Mesenchymal stem cell (in vitro differentiated cells and primary cell): ENCODE data around the gene GHRHR.

Source experiments
- DNase-seq: peaks from one replicate; pipeline ENCODE4 v3.0.0-alpha.2; 2013
- H2AFZ ChIP-seq: one replicate; pipeline ENCODE4 v1.6.1; 2013; ENCODE audit warnings: low read depth, mild to moderate bottlenecking, control low read depth, inconsistent platforms, low read length, moderate library complexity
- H2AK5ac ChIP-seq: 2 replicates; pipeline ENCODE4 v1.6.1; 2013; ENCODE audit warnings: low read length, moderate library complexity, mild to moderate bottlenecking, inconsistent platforms; ENCODE audit not compliant: severe bottlenecking
- H2BK120ac ChIP-seq: one replicate; pipeline ENCODE4 v1.6.1; 2013; ENCODE audit warnings: low read depth, mild to moderate bottlenecking, inconsistent platforms, low read length, moderate library complexity
- H2BK12ac ChIP-seq, 2 experiments: one replicate each; pipeline ENCODE4 v1.6.1; 2013; ENCODE audit warnings: inconsistent platforms in 2 of 2, low read length in 2 of 2, mild to moderate bottlenecking in 2 of 2, moderate library complexity in 2 of 2, control low read depth in 1 of 2
- H2BK15ac ChIP-seq: one replicate; pipeline ENCODE4 v1.6.1; 2013; ENCODE audit warnings: mild to moderate bottlenecking, low read depth, inconsistent platforms; ENCODE audit not compliant: poor library complexity, severe bottlenecking
- H2BK5ac ChIP-seq: 2 replicates; pipeline ENCODE4 v1.6.1; 2013; ENCODE audit warnings: low read depth, mild to moderate bottlenecking, low read length, control low read depth, inconsistent platforms; ENCODE audit not compliant: poor library complexity, severe bottlenecking
- H3K14ac ChIP-seq, 2 experiments: one replicate each; pipeline ENCODE4 v1.6.1; 2013; ENCODE audit warnings: inconsistent platforms in 2 of 2, low read length in 2 of 2, control low read depth in 1 of 2, mild to moderate bottlenecking in 1 of 2, moderate library complexity in 1 of 2
- H3K18ac ChIP-seq, 2 experiments: one replicate each; pipeline ENCODE4 v1.6.1; 2013; ENCODE audit warnings: inconsistent platforms in 2 of 2, low read length in 2 of 2, control low read depth in 1 of 2, low read depth in 1 of 2, mild to moderate bottlenecking in 1 of 2
- H3K23ac ChIP-seq, 2 experiments: one replicate each; pipeline ENCODE4 v1.6.1; 2013; ENCODE audit warnings: inconsistent platforms in 2 of 2, low read length in 2 of 2, mild to moderate bottlenecking in 2 of 2, moderate library complexity in 2 of 2, control low read depth in 1 of 2
- H3K27ac ChIP-seq: 2 replicates; pipeline ENCODE4 v1.5.1; 2013; ENCODE audit warnings: mild to moderate bottlenecking, moderate library complexity, low read length, control low read depth, inconsistent platforms; ENCODE audit not compliant: poor library complexity, severe bottlenecking
- H3K27me3 ChIP-seq, 2 experiments: 2 replicates each; pipeline versions ENCODE4 v1.6.1 to v1.7.0; 2013; ENCODE audit warnings: low read length in 2 of 2, mild to moderate bottlenecking in 2 of 2, moderate library complexity in 2 of 2, control low read depth in 1 of 2, inconsistent platforms in 1 of 2; ENCODE audit not compliant: control insufficient read depth in 1 of 2, insufficient read depth in 1 of 2
- H3K36me3 ChIP-seq, 2 experiments: 2 replicates each; pipeline versions ENCODE4 v1.6.1 to v1.7.0; 2013; ENCODE audit warnings: low read length in 2 of 2, control low read depth in 1 of 2, inconsistent platforms in 1 of 2, low read depth in 1 of 2, mild to moderate bottlenecking in 1 of 2; ENCODE audit not compliant: insufficient read depth in 2 of 2, control insufficient read depth in 1 of 2
- H3K4ac ChIP-seq, 2 experiments: one replicate each; pipeline ENCODE4 v1.6.1; 2013; ENCODE audit warnings: inconsistent platforms in 2 of 2, low read length in 2 of 2, mild to moderate bottlenecking in 2 of 2, moderate library complexity in 2 of 2, control low read depth in 1 of 2, low read depth in 1 of 2
- H3K4me1 ChIP-seq: 2 replicates; pipeline ENCODE4 v1.6.1; 2013; ENCODE audit warnings: low read depth, low read length, control low read depth; ENCODE audit not compliant: control insufficient read depth, insufficient read depth
- H3K4me2 ChIP-seq: 2 replicates; pipeline ENCODE4 v1.6.1; 2013; ENCODE audit warnings: low read length, mild to moderate bottlenecking, inconsistent platforms; ENCODE audit not compliant: poor library complexity, severe bottlenecking
- H3K4me3 ChIP-seq, 2 experiments: 2 replicates each; pipeline versions ENCODE4 v1.5.1 to v1.7.0; 2013; ENCODE audit warnings: low read length in 2 of 2, mild to moderate bottlenecking in 2 of 2, control low read depth in 1 of 2, low read depth in 1 of 2; ENCODE audit not compliant: insufficient read depth in 1 of 2
- H3K79me1 ChIP-seq: replicated peaks from 2 replicates; pipeline ENCODE4 v1.6.1; 2013; ENCODE audit warnings: mild to moderate bottlenecking, control low read depth, low read length, inconsistent platforms; ENCODE audit not compliant: poor library complexity, severe bottlenecking
- H3K9ac ChIP-seq: 2 replicates; pipeline ENCODE4 v1.7.0; 2013; ENCODE audit warnings: mild to moderate bottlenecking, low read length, moderate library complexity
- H3K9me3 ChIP-seq: 2 replicates; pipeline ENCODE4 v1.7.0; 2013; ENCODE audit warnings: mild to moderate bottlenecking, low read length; ENCODE audit not compliant: control insufficient read depth
- H4K8ac ChIP-seq: one replicate; pipeline ENCODE4 v1.6.1; 2013; ENCODE audit warnings: inconsistent platforms, mild to moderate bottlenecking, low read length, moderate library complexity
- H4K91ac ChIP-seq: one replicate; pipeline ENCODE4 v1.6.1; 2013; ENCODE audit warnings: mild to moderate bottlenecking, low read length, inconsistent platforms
- WGBS: methylation state at CpG from one replicate; pipeline ENCODE4 v1.1.7; 2013; ENCODE audit warnings: mixed read lengths; 5-methylcytosine and 5-hydroxymethylcytosine counted together

The GHRHR gene

GRCh38 chr7:30976381-30976780, 12.6 kb downstream of the GHRHR start:
- H2AK5ac ChIP-seq, result no peak overlapping the region
- H3K4me2 ChIP-seq, result no peak overlapping the region
- H3K14ac ChIP-seq, result no peak overlapping the region
- H4K91ac ChIP-seq, result no peak overlapping the region
- H2BK12ac ChIP-seq, result no peak overlapping the region
- no peak overlapping the region for H3K4ac ChIP-seq
- H3K4me1 ChIP-seq, result peaks cover 10% of the 10 kb centered on the region
- no peak overlapping the region for H4K8ac ChIP-seq
- no peak for DNase-seq
- H3K18ac ChIP-seq, result no peak overlapping the region
- H3K9me3 ChIP-seq, result no peaks in the 10 kb centered on the region
- H3K9ac ChIP-seq, result no peak overlapping the region
- H3K27ac ChIP-seq, result no peak overlapping the region
- no peak overlapping the region for H3K4me3 ChIP-seq
- H3K23ac ChIP-seq, result no peak overlapping the region
- no peaks in the 10 kb centered on the region for H3K79me1 ChIP-seq
- H3K36me3 ChIP-seq, result peaks cover 0 to 3% of the 10 kb centered on the region in 2 experiments
- H3K27me3 ChIP-seq, result peaks cover 20 to 56% of the 10 kb centered on the region in 2 experiments
- H2BK5ac ChIP-seq, result no peak overlapping the region
- no peak overlapping the region for H2BK15ac ChIP-seq
- H2AFZ ChIP-seq, result no peak overlapping the region
- WGBS, result 88% methylated on average over 4 of the region's 5 CpGs
- no peak overlapping the region for H2BK120ac ChIP-seq

GRCh38 chr7:30977222-30977621, 13.5 kb downstream of the GHRHR start:
- Histone ChIP-seq H4K91ac (no peak overlapping the region), H3K4me1 (peaks cover 10% of the 10 kb centered on the region), H3K36me3 (peaks cover 0 to 3% of the 10 kb centered on the region in 2 experiments), H4K8ac (no peak overlapping the region), H3K9me3 (no peaks in the 10 kb centered on the region), H3K4me3 (no peak overlapping the region), H3K23ac (no peak overlapping the region), H3K4me2 (no peak overlapping the region), H2AK5ac (no peak overlapping the region), H3K4ac (no peak overlapping the region), H3K18ac (no peak overlapping the region), H2BK15ac (no peak overlapping the region), H2BK120ac (no peak overlapping the region), H2BK12ac (no peak overlapping the region), H3K79me1 (no peaks in the 10 kb centered on the region), H3K27me3 (peaks cover 13 to 48% of the 10 kb centered on the region in 2 experiments), H3K9ac (no peak overlapping the region), H2BK5ac (no peak overlapping the region), H3K27ac (no peak overlapping the region), H3K14ac (no peak overlapping the region), H2AFZ (no peak overlapping the region)
- no peak for DNase-seq
- WGBS, result 71% methylated on average over 1 of the region's 1 CpG

- no peak overlapping the region for H2BK120ac ChIP-seq
- peaks cover 10% of the 10 kb centered on the region for H3K4me1 ChIP-seq
- H2AFZ ChIP-seq, result no peak overlapping the region
- H3K79me1 ChIP-seq, result no peaks in the 10 kb centered on the region
- 52% methylated on average over 8 of the region's 9 CpGs for WGBS
- no peak overlapping the region for H2BK12ac ChIP-seq
- H3K36me3 ChIP-seq, result peaks cover 0 to 3% of the 10 kb centered on the region in 2 experiments
- H3K9ac ChIP-seq, result no peak overlapping the region
- DNase-seq, result peak; percentile 15
- no peak overlapping the region for H3K4ac ChIP-seq
- H2BK5ac ChIP-seq, result no peak overlapping the region
- no peak overlapping the region for H3K4me2 ChIP-seq
- H4K91ac ChIP-seq, result no peak overlapping the region
- no peak overlapping the region for H3K23ac ChIP-seq
- H3K9me3 ChIP-seq, result no peaks in the 10 kb centered on the region
- H3K18ac ChIP-seq, result no peak overlapping the region
- no peak overlapping the region for H4K8ac ChIP-seq
- H2BK15ac ChIP-seq, result no peak overlapping the region
- no peak overlapping the region for H3K14ac ChIP-seq
- H3K27ac ChIP-seq, result no peak overlapping the region
- no peak overlapping the region for H3K4me3 ChIP-seq
- peaks cover 11 to 41% of the 10 kb centered on the region in 2 experiments for H3K27me3 ChIP-seq
- H2AK5ac ChIP-seq, result no peak overlapping the region
Measured at GRCh38 chr7:30977896-30978564, 14.3 kb downstream of the GHRHR start.

GRCh38 chr7:30979027-30979426, 15.3 kb downstream of the GHRHR start:
- Histone ChIP-seq H2AFZ (no peak overlapping the region), H2BK120ac (no peak overlapping the region), H4K91ac (no peak overlapping the region), H2BK15ac (no peak overlapping the region), H3K4me1 (peaks cover 13% of the 10 kb centered on the region), H3K14ac (no peak overlapping the region), H3K18ac (peak overlapping the region in 1 of 2 experiments; percentile 14), H2BK12ac (no peak overlapping the region), H4K8ac (no peak overlapping the region), H3K27me3 (peaks cover 11 to 41% of the 10 kb centered on the region in 2 experiments), H3K23ac (peak overlapping the region in 1 of 2 experiments; percentile 54), H3K27ac (no peak overlapping the region), H3K79me1 (no peaks in the 10 kb centered on the region), H3K4me3 (no peak overlapping the region), H3K4me2 (no peak overlapping the region), H3K4ac (no peak overlapping the region), H2BK5ac (no peak overlapping the region), H2AK5ac (no peak overlapping the region), H3K9ac (no peak overlapping the region), H3K36me3 (peaks cover 0 to 2% of the 10 kb centered on the region in 2 experiments), H3K9me3 (no peaks in the 10 kb centered on the region)
- 70% methylated on average over 11 of the region's 11 CpGs for WGBS
- DNase-seq, result no peak
